Motor neuron (in vitro differentiated cells): ENCODE measurements around the gene CCL13. TPM values are rescaled to one million over a fixed set of nuclear protein-coding genes. Genes with fewer than 3 reads are reported as not detected.

Experiments
- ATAC-seq, 8 experiments: fragments of 200-7000 bp; cut with Tn5 transposase; replicated peaks in 6 of 8; 2 replicates each; pipeline ENCODE4 v1.8.0; 2021; ENCODE audit warnings: mild to moderate bottlenecking in 8 of 8, moderate library complexity in 8 of 8
- H3K27ac ChIP-seq, 2 donors: fragments of 250-450 bp; sonication (Bioruptor Pico); 2 replicates each; pipeline ENCODE4 v1.9.0; 2021; ENCODE audit warnings: antibody characterized with exemption in 2 of 2, mild to moderate bottlenecking in 2 of 2, moderate library complexity in 1 of 2
- H3K4me1 ChIP-seq, 2 donors: fragments of 250-450 bp; sonication (Bioruptor Pico); replicated peaks in 1 of 2; 2 replicates each; pipeline ENCODE4 v1.6.1; 2021; ENCODE audit warnings: antibody characterized with exemption in 2 of 2, mild to moderate bottlenecking in 2 of 2, moderate library complexity in 1 of 2
- H3K4me3 ChIP-seq, 5 donors: fragments of 250-450 bp; sonication (Bioruptor Pico); 2 replicates each; pipeline ENCODE4 v1.9.0; 2021; ENCODE audit warnings: antibody characterized with exemption in 5 of 5, mild to moderate bottlenecking in 5 of 5, moderate library complexity in 4 of 5
- WGBS, 10 experiments: fragments of 450-650 bp; shearing (Covaris generic); methylation state at CpG; one replicate each; pipeline ENCODE4 v1.0.0; 2022; 5-methylcytosine and 5-hydroxymethylcytosine counted together
- in situ Hi-C, 9 experiments: fragments of 400-800 bp; cut with MboI; loops; one replicate each; pipeline ENCODE4 v1.15.0; 2021; ENCODE audit warnings: low sequenced_read_pairs in 9 of 9, low pct_unique_long_range_greater_than_20kb in 2 of 9; ENCODE audit not compliant: unreplicated experiment in 9 of 9
- total RNA-seq, 8 experiments: library from RNA; unstranded; fragments of 300-600 nt; gene quantifications; 2 replicates each; pipeline versions ENCODE4 v1.2.3 to v1.2.4, GENCODE V29; 2022

CCL13 gene
- total RNA-seq, 8 experiments from 2014 or later: 0.56 TPM; not detected in 7

GRCh38 chr17:34366010-34366409 lies 9.7 kb downstream of the CCL13 start:
- in situ Hi-C loops: loop anchor here in 6 of 9 experiments (10.0 to 25.0 kb wide), 4 partner anchors 154 to 579 kb away; no protein-coding TSS in a partner anchor
- no peak overlapping the region for H3K4me3 ChIP-seq
- no peaks in the 10 kb centered on the region for H3K4me1 ChIP-seq
- no peak for ATAC-seq
- 33% methylated on average over 1 of the region's 1 CpG; no CpG with 5 or more reads in 9 of the 10 experiments for WGBS, 10 experiments
- H3K27ac ChIP-seq: no peak overlapping the region

GRCh38 chr17:34366529-34367107 lies 10.3 kb downstream of the CCL13 start:
- 0 to 88% (median 59%) methylated on average over 1 to 3 of the region's 4 CpGs; no CpG with 5 or more reads in 2 of the 10 experiments for WGBS, 10 experiments
- ATAC-seq: no peak
- in situ Hi-C loops: loop anchor here in 6 of 9 experiments (10.0 to 25.0 kb wide), 4 partner anchors 154 to 579 kb away; no protein-coding TSS in a partner anchor

GRCh38 chr17:34367486-34368195 lies 11.4 kb downstream of the CCL13 start:
- H3K4me3 ChIP-seq: no peak overlapping the region
- no peak for ATAC-seq
- in situ Hi-C loops: loop anchor here in 6 of 9 experiments (10.0 to 25.0 kb wide), 4 partner anchors 155 to 580 kb away; no protein-coding TSS in a partner anchor
- H3K4me1 ChIP-seq: no peaks in the 10 kb centered on the region
- H3K27ac ChIP-seq: no peak overlapping the region
- whole genome bisulfite sequencing, 10 experiments: 20 to 100% (median 43%) methylated on average over 1 to 5 of the region's 9 CpGs; no CpG with 5 or more reads in 1 of the 10 experiments

More at GRCh38 chr17:34366529-34367107, 10.3 kb downstream of the CCL13 start:
- Histone ChIP-seq H3K4me1 (no peaks in the 10 kb centered on the region), H3K27ac (no peak overlapping the region), H3K4me3 (no peak overlapping the region)

- in situ Hi-C loops: loop anchor here in 6 of 9 experiments (10.0 to 25.0 kb wide), 4 partner anchors 156 to 581 kb away; no protein-coding TSS in a partner anchor
Observed at GRCh38 chr17:34368196-34368945, 12.1 kb downstream of the CCL13 start.

GRCh38 chr17:34368946-34369500 lies 12.7 kb downstream of the CCL13 start:
- no peak overlapping the region for H3K4me3 ChIP-seq
- in situ Hi-C loops: loop anchor here in 6 of 9 experiments (10.0 to 25.0 kb wide), 4 partner anchors 157 to 582 kb away; no protein-coding TSS in a partner anchor
- WGBS, 10 experiments: 25 to 100% (median 45%) methylated on average over 1 to 4 of the region's 4 CpGs; no CpG with 5 or more reads in 3 of the 10 experiments
- H3K27ac ChIP-seq: no peak overlapping the region
- no peak for ATAC-seq
- H3K4me1 ChIP-seq: no peaks in the 10 kb centered on the region

More at GRCh38 chr17:34368196-34368945, 12.1 kb downstream of the CCL13 start:
- H3K4me3 ChIP-seq: no peak overlapping the region
- no peaks in the 10 kb centered on the region for H3K4me1 ChIP-seq
- WGBS, 10 experiments: 24 to 100% (median 70%) methylated on average over 1 to 5 of the region's 9 CpGs; no CpG with 5 or more reads in 2 of the 10 experiments
- no peak for ATAC-seq
- no peak overlapping the region for H3K27ac ChIP-seq

GRCh38 chr17:34369571-34369970 lies 13.3 kb downstream of the CCL13 start:
- H3K4me1 ChIP-seq: no peaks in the 10 kb centered on the region
- H3K27ac ChIP-seq: no peak overlapping the region
- WGBS, 10 experiments: 20 to 70% (median 49%) methylated on average over 1 to 3 of the region's 3 CpGs; no CpG with 5 or more reads in 6 of the 10 experiments
- no peak overlapping the region for H3K4me3 ChIP-seq
- ATAC-seq: no peak
- in situ Hi-C loops: loop anchor here in 6 of 9 experiments (10.0 to 25.0 kb wide), 4 partner anchors 157 to 582 kb away; no protein-coding TSS in a partner anchor

GRCh38 chr17:34370376-34370996 lies 14.2 kb downstream of the CCL13 start:
- Histone ChIP-seq H3K4me3 (no peak overlapping the region), H3K27ac (no peak overlapping the region), H3K4me1 (no peaks in the 10 kb centered on the region)
- in situ Hi-C loops: loop anchor here in 4 of 9 experiments (25.0 kb wide), 3 partner anchors 158 to 583 kb away; no protein-coding TSS in a partner anchor
- no peak for ATAC-seq
- WGBS, 10 experiments: 48 to 100% (median 80%) methylated on average over 1 to 4 of the region's 5 CpGs; no CpG with 5 or more reads in 5 of the 10 experiments

GRCh38 chr17:34370997-34371395 lies 14.7 kb downstream of the CCL13 start:
- Histone ChIP-seq H3K4me3 (no peak overlapping the region), H3K4me1 (no peaks in the 10 kb centered on the region), H3K27ac (no peak overlapping the region)
- ATAC-seq: peak in 3 of 8 experiments; percentile 30 to 86 (median 83)
- in situ Hi-C loops: loop anchor here in 4 of 9 experiments (25.0 kb wide), 3 partner anchors 159 to 584 kb away; no protein-coding TSS in a partner anchor
- 0 to 78% (median 41%) methylated on average over 1 to 3 of the region's 3 CpGs; no CpG with 5 or more reads in 3 of the 10 experiments for WGBS, 10 experiments

- H3K27ac ChIP-seq: no peak overlapping the region
- peak in 2 of 8 experiments; percentile 9 to 49 for ATAC-seq
Observed at GRCh38 chr17:34371405-34372100, 15.3 kb downstream of the CCL13 start.

GRCh38 chr17:34374457-34374856 lies 18.2 kb downstream of the CCL13 start:
- no peak overlapping the region for H3K4me3 ChIP-seq
- no peak overlapping the region for H3K27ac ChIP-seq
- H3K4me1 ChIP-seq: no peaks in the 10 kb centered on the region
- 30 to 83% (median 58%) methylated on average over 2 to 5 of the region's 5 CpGs; no CpG with 5 or more reads in 1 of the 10 experiments for WGBS, 10 experiments
- in situ Hi-C loops: loop anchor here in 4 of 9 experiments (25.0 kb wide), 3 partner anchors 162 to 587 kb away; no protein-coding TSS in a partner anchor
- ATAC-seq: no peak

More at GRCh38 chr17:34371405-34372100, 15.3 kb downstream of the CCL13 start:
- 0 to 80% (median 63%) methylated on average over 1 to 3 of the region's 3 CpGs; no CpG with 5 or more reads in 2 of the 10 experiments for WGBS, 10 experiments
- H3K4me1 ChIP-seq: no peaks in the 10 kb centered on the region
- in situ Hi-C loops: loop anchor here in 4 of 9 experiments (25.0 kb wide), 3 partner anchors 159 to 584 kb away; no protein-coding TSS in a partner anchor
- H3K4me3 ChIP-seq: no peak overlapping the region

- Histone ChIP-seq H3K4me3 (no peak overlapping the region), H3K27ac (no peak overlapping the region), H3K4me1 (no peaks in the 10 kb centered on the region)
- in situ Hi-C loops: no loop called here
- 20 to 90% (median 74%) methylated on average over 2 to 11 of the region's 11 CpGs; no CpG with 5 or more reads in 1 of the 10 experiments for WGBS, 10 experiments
- ATAC-seq: no peak
Observed at GRCh38 chr17:34375426-34375997, 19.2 kb downstream of the CCL13 start.
